Skeletal muscle cell (primary cell): ENCODE data around the gene MKNK2.
"Not testable (repeated sequence)": the region's sequence is repeated elsewhere in the genome, so short reads cannot be mapped to it uniquely, and the experiment has no call there.

ENCODE experiments used
- DNase-seq: peaks from one replicate; pipeline ENCODE4 v3.0.0-alpha.2; 2010; ENCODE audit warnings: low read depth
- H3K4me3 ChIP-seq: 2 replicates; pipeline ENCODE4 v1.5.1; 2011; ENCODE audit warnings: low read depth, mild to moderate bottlenecking, control low read depth, low read length, moderate library complexity

MKNK2 gene

GRCh38 chr19:2010135-2010668 lies 40.8 kb downstream of the MKNK2 start:
- H3K4me3 ChIP-seq = no peak overlapping the region
- DNase-seq = no peak

GRCh38 chr19:2003874-2004273 lies 47.2 kb downstream of the MKNK2 start:
- no peak for DNase-seq
- H3K4me3 ChIP-seq = no peak overlapping the region

GRCh38 chr19:1999856-2000515 lies 51.1 kb downstream of the MKNK2 start:
- DNase-seq = no peak
- no peak overlapping the region for H3K4me3 ChIP-seq

GRCh38 chr19:1998712-1999708 lies 52.0 kb downstream of the MKNK2 start:
- DNase-seq = no peak
- H3K4me3 ChIP-seq = no peak overlapping the region

GRCh38 chr19:1997353-1998233 lies 53.5 kb downstream of the MKNK2 start:
- H3K4me3 ChIP-seq = no peak overlapping the region
- DNase-seq = no peak

- H3K4me3 ChIP-seq = no peak overlapping the region
- no peak for DNase-seq
Measured at GRCh38 chr19:1992759-1993260, 58.2 kb downstream of the MKNK2 start.

GRCh38 chr19:1991018-1991913 lies 59.8 kb downstream of the MKNK2 start:
- H3K4me3 ChIP-seq = no peak overlapping the region
- DNase-seq = no peak

- DNase-seq = no peak
- no peak overlapping the region for H3K4me3 ChIP-seq
Measured at GRCh38 chr19:1990230-1991017, 60.6 kb downstream of the MKNK2 start.

GRCh38 chr19:1989513-1990229 lies 61.4 kb downstream of the MKNK2 start:
- DNase-seq = no peak
- H3K4me3 ChIP-seq = no peak overlapping the region

- DNase-seq, H3K4me3 ChIP-seq: not testable (repeated sequence)
Measured at GRCh38 chr19:1988464-1988863, 62.6 kb downstream of the MKNK2 start.
